Mesendoderm (in vitro differentiated cells): Measurements from ENCODE around the gene ZNF628.

ENCODE experiments used
- DNase-seq: peaks from one replicate; pipeline ENCODE4 v3.0.0; 2013
- H2AK5ac ChIP-seq: 2 replicates; pipeline ENCODE4 v1.6.1; 2013; ENCODE audit warnings: low read length, inconsistent platforms
- H2BK120ac ChIP-seq: 2 replicates; pipeline ENCODE4 v1.6.1; 2013; ENCODE audit warnings: low read depth, mild to moderate bottlenecking, low read length, moderate library complexity, mixed read lengths
- H2BK15ac ChIP-seq: replicated peaks from 2 replicates; pipeline ENCODE4 v1.6.1; 2013; ENCODE audit warnings: low read depth, mild to moderate bottlenecking, moderate library complexity
- H2BK5ac ChIP-seq: 2 replicates; pipeline ENCODE4 v1.6.1; 2013; ENCODE audit warnings: low read length, inconsistent platforms
- H3K18ac ChIP-seq: 2 replicates; pipeline ENCODE4 v1.6.1; 2013; ENCODE audit warnings: mild to moderate bottlenecking, low read length, mixed read lengths
- H3K23ac ChIP-seq: one replicate; pipeline ENCODE4 v1.6.1; 2013; ENCODE audit warnings: low read length
- H3K27ac ChIP-seq: 2 replicates; pipeline ENCODE4 v1.5.1; 2013; ENCODE audit warnings: low read depth, mild to moderate bottlenecking, inconsistent platforms, low read length, moderate library complexity
- H3K27me3 ChIP-seq: 2 replicates; pipeline ENCODE4 v1.6.1; 2013; ENCODE audit warnings: low read length, control low read depth, mild to moderate bottlenecking, inconsistent platforms; ENCODE audit not compliant: insufficient read depth, poor library complexity
- H3K36me3 ChIP-seq: 2 replicates; pipeline ENCODE4 v1.6.1; 2013; ENCODE audit warnings: low read length, inconsistent platforms; ENCODE audit not compliant: control insufficient read depth, insufficient read depth
- H3K4ac ChIP-seq: one replicate; pipeline ENCODE4 v1.6.1; 2013; ENCODE audit warnings: low read depth, mild to moderate bottlenecking, low read length, moderate library complexity
- H3K4me1 ChIP-seq: 2 replicates; pipeline ENCODE4 v1.6.1; 2013; ENCODE audit warnings: low read depth, low read length, inconsistent platforms; ENCODE audit not compliant: control insufficient read depth
- H3K4me2 ChIP-seq: 2 replicates; pipeline ENCODE4 v1.6.1; 2013; ENCODE audit warnings: low read length
- H3K4me3 ChIP-seq: 2 replicates; pipeline ENCODE4 v1.5.1; 2013; ENCODE audit warnings: mild to moderate bottlenecking, low read length
- H3K56ac ChIP-seq: one replicate; pipeline ENCODE4 v1.6.1; 2013; ENCODE audit warnings: low read length
- H3K79me1 ChIP-seq: 2 replicates; pipeline ENCODE4 v1.6.1; 2013; ENCODE audit warnings: low read length, inconsistent platforms
- H3K79me2 ChIP-seq: 2 replicates; pipeline ENCODE4 v1.6.1; 2013; ENCODE audit warnings: mild to moderate bottlenecking, low read length; ENCODE audit not compliant: control insufficient read depth, insufficient read depth
- H3K9ac ChIP-seq: 2 replicates; pipeline ENCODE4 v1.6.1; 2013; ENCODE audit warnings: low read length, inconsistent platforms
- H4K5ac ChIP-seq: one replicate; pipeline ENCODE4 v1.6.1; 2013; ENCODE audit warnings: low read length
- H4K8ac ChIP-seq: one replicate; pipeline ENCODE4 v1.6.1; 2013; ENCODE audit warnings: low read depth, mild to moderate bottlenecking, control low read depth, low read length, moderate library complexity
- WGBS: extraction: QIAGEN DNeasy Blood & Tissue Kit; methylation state at CpG from one replicate; pipeline ENCODE4 v1.1.7; 2013; ENCODE audit warnings: low lambda C conversion rate, missing lambda C conversion rate; ENCODE audit not compliant: insufficient coverage; ENCODE audit errors: extremely low coverage; 5-methylcytosine and 5-hydroxymethylcytosine counted together

The ZNF628 gene

GRCh38 chr19:55451965-55452748, 24.3 kb upstream of the ZNF628 start:
- Histone ChIP-seq H3K36me3 (no peaks in the 10 kb centered on the region), H2BK5ac (no peak overlapping the region), H4K8ac (no peak overlapping the region), H3K79me1 (no peaks in the 10 kb centered on the region), H2BK120ac (no peak overlapping the region), H3K4me2 (peak overlapping the region; percentile 42), H2AK5ac (no peak overlapping the region), H3K4ac (no peak overlapping the region), H4K5ac (no peak overlapping the region), H2BK15ac (no peak overlapping the region), H3K18ac (no peak overlapping the region), H3K9ac (peak overlapping the region; percentile 45), H3K79me2 (no peaks in the 10 kb centered on the region), H3K27me3 (peaks cover 17% of the 10 kb centered on the region), H3K23ac (no peak overlapping the region), H3K27ac (no peak overlapping the region), H3K56ac (peak overlapping the region; percentile 30), H3K4me3 (no peak overlapping the region), H3K4me1 (no peaks in the 10 kb centered on the region)
- no CpG with 5 or more reads among the region's 57 CpGs for WGBS
- DNase-seq, result no peak

- WGBS, result no CpG with 5 or more reads among the region's 34 CpGs
- DNase-seq, result peak; percentile 92
Observed at GRCh38 chr19:55452749-55453346, 23.6 kb upstream of the ZNF628 start.

GRCh38 chr19:55453511-55454260, 22.7 kb upstream of the ZNF628 start:
- Histone ChIP-seq H4K8ac (no peak overlapping the region), H3K23ac (no peak overlapping the region), H4K5ac (no peak overlapping the region), H2BK15ac (no peak overlapping the region), H2AK5ac (no peak overlapping the region), H3K79me1 (no peaks in the 10 kb centered on the region), H3K56ac (no peak overlapping the region), H3K4me2 (no peak overlapping the region), H3K4me3 (no peak overlapping the region), H2BK5ac (no peak overlapping the region), H3K4me1 (no peaks in the 10 kb centered on the region), H3K36me3 (no peaks in the 10 kb centered on the region), H3K27ac (no peak overlapping the region), H2BK120ac (no peak overlapping the region), H3K79me2 (no peaks in the 10 kb centered on the region), H3K4ac (no peak overlapping the region), H3K18ac (no peak overlapping the region), H3K27me3 (peaks cover 17% of the 10 kb centered on the region), H3K9ac (no peak overlapping the region)
- no peak for DNase-seq
- no CpG with 5 or more reads among the region's 12 CpGs for WGBS

More at GRCh38 chr19:55452749-55453346, 23.6 kb upstream of the ZNF628 start:
- no peak overlapping the region for H4K8ac ChIP-seq
- H3K36me3 ChIP-seq, result no peaks in the 10 kb centered on the region
- no peak overlapping the region for H3K9ac ChIP-seq
- H3K4me2 ChIP-seq, result no peak overlapping the region
- no peak overlapping the region for H3K27ac ChIP-seq
- no peak overlapping the region for H2BK15ac ChIP-seq
- no peak overlapping the region for H4K5ac ChIP-seq
- H3K18ac ChIP-seq, result no peak overlapping the region
- H3K27me3 ChIP-seq, result peaks cover 17% of the 10 kb centered on the region
- H3K4me3 ChIP-seq, result no peak overlapping the region
- H2AK5ac ChIP-seq, result no peak overlapping the region
- no peaks in the 10 kb centered on the region for H3K4me1 ChIP-seq
- H2BK5ac ChIP-seq, result no peak overlapping the region
- H3K4ac ChIP-seq, result no peak overlapping the region
- no peaks in the 10 kb centered on the region for H3K79me1 ChIP-seq
- no peak overlapping the region for H3K56ac ChIP-seq
- H3K79me2 ChIP-seq, result no peaks in the 10 kb centered on the region
- H3K23ac ChIP-seq, result no peak overlapping the region
- no peak overlapping the region for H2BK120ac ChIP-seq

GRCh38 chr19:55454787-55455243, 21.6 kb upstream of the ZNF628 start:
- WGBS, result no CpG with 5 or more reads among the region's 14 CpGs

GRCh38 chr19:55455576-55456235, 20.7 kb upstream of the ZNF628 start:
- Histone ChIP-seq H2BK15ac (no peak overlapping the region), H3K79me2 (no peaks in the 10 kb centered on the region), H3K4me3 (no peak overlapping the region), H3K18ac (no peak overlapping the region), H3K36me3 (no peaks in the 10 kb centered on the region), H4K8ac (no peak overlapping the region), H3K4ac (no peak overlapping the region), H4K5ac (no peak overlapping the region), H3K27ac (no peak overlapping the region), H3K4me1 (no peaks in the 10 kb centered on the region), H3K23ac (no peak overlapping the region), H3K79me1 (no peaks in the 10 kb centered on the region), H3K4me2 (no peak overlapping the region), H3K27me3 (peaks cover 12% of the 10 kb centered on the region), H2AK5ac (no peak overlapping the region), H3K56ac (no peak overlapping the region), H2BK5ac (no peak overlapping the region), H2BK120ac (no peak overlapping the region), H3K9ac (no peak overlapping the region)
- no peak for DNase-seq
- no CpG with 5 or more reads among the region's 11 CpGs for WGBS

More at GRCh38 chr19:55454787-55455243, 21.6 kb upstream of the ZNF628 start:
- Histone ChIP-seq H3K27ac (no peak overlapping the region), H2BK120ac (no peak overlapping the region), H3K23ac (no peak overlapping the region), H3K27me3 (peaks cover 15% of the 10 kb centered on the region), H3K79me2 (no peaks in the 10 kb centered on the region), H3K18ac (no peak overlapping the region), H2AK5ac (no peak overlapping the region), H3K4ac (no peak overlapping the region), H3K4me1 (no peaks in the 10 kb centered on the region), H4K5ac (no peak overlapping the region), H3K4me3 (no peak overlapping the region), H3K36me3 (no peaks in the 10 kb centered on the region), H4K8ac (no peak overlapping the region), H3K4me2 (no peak overlapping the region), H2BK15ac (no peak overlapping the region), H3K56ac (no peak overlapping the region), H2BK5ac (no peak overlapping the region), H3K79me1 (no peaks in the 10 kb centered on the region), H3K9ac (no peak overlapping the region)
- peak; percentile 72 for DNase-seq
